AG09319 (cell line): Measurements from ENCODE around the gene HTR2B.
A peak's percentile ranks its signal among the peaks of the same experiment; 100 is the strongest.

Source experiments
- DNase-seq: peaks from one replicate; pipeline ENCODE4 v3.0.0-alpha.2; 2010; ENCODE audit warnings: low read depth; ENCODE audit errors: extremely low read depth
- CTCF ChIP-seq: IDR thresholded peaks from 2 replicates; pipeline ENCODE4 v1.5.1; 2011; ENCODE audit warnings: low read depth, mild to moderate bottlenecking, inconsistent platforms, low read length, moderate library complexity

HTR2B gene

GRCh38 chr2:231167745-231168459, 43.1 kb upstream of the HTR2B start:
- no peak for DNase-seq
- TF ChIP-seq CTCF, result no peak

GRCh38 chr2:231163414-231164095, 38.7 kb upstream of the HTR2B start:
- DNase-seq, result no peak
- TF ChIP-seq CTCF, result no peak

DNA sequence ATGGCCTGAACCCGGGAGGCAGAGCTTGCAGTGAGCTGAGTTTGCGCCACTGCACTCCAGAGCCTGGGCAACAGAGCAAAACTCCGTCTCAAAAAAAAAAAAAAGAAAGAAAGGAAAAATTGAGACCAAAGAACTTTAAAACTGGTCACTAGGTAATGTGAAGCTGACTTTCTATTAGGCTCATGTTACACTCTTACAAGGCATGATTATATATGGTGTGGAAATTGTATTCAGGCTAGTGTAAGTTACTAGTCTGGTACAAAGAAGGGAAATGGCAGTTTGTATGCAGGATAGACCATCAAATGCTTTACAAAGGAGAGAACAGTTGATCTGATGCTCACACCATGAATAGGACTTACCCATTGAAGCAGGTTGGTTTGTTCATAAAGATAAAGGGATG, 38.2 kb upstream of the HTR2B start:
- no peak for DNase-seq
- TF ChIP-seq CTCF, result no peak

DNA sequence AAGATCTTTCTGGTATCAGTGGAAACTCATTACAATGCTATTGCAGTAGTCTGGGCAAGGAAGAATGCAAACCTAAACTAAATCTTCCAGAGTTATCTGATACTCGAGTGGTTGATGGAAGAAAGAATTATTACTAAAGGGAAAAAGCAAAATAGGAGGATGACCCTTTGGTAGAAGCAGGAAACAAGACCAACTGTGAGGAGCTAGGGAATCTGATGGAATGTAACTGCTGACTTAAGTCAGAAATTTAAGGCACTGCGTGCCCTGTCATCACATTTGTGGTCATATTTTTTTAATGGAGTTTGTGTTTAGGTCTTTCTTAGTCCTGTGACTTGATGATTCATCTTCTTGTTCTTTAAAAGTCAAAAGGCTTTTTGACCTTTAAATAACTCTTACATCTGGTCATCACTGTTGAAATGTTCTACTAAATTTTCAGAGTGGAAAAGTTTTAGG, 37.1 kb upstream of the HTR2B start:
- no peak for TF ChIP-seq CTCF
- DNase-seq, result peak; percentile 96

DNA sequence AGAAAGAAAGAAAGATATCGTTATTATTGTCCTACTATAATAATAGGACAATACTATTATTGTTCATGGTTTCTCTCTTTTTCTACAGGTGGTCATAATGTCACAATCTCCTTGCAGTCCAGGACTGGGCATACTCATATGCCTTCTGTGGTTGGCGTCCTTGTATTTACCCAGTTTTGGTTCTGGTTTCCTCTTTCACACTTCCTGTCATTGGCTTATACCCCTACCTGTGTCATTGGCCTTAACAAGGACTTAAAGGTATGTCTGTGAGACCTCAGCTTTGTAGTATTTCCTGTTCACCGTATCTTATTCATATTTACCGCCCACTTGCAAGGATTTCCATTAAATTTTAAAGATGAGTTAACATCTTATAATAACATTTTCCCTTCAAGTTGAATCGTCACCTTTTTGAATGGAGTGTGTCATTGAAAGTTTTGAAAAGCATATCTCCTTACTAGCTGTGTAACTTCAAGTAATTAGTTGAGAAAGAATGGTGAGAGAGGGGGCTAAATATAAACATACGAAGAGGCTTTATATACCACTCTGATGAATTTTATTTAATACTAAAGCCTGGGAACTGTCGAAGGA, 36.5 kb upstream of the HTR2B start:
- no peak for DNase-seq
- TF ChIP-seq CTCF, result no peak

- no peak for TF ChIP-seq CTCF
- no peak for DNase-seq
These were observed 35.9 kb upstream of the HTR2B start for GRCh38 chr2:231160701-231161100.

DNA sequence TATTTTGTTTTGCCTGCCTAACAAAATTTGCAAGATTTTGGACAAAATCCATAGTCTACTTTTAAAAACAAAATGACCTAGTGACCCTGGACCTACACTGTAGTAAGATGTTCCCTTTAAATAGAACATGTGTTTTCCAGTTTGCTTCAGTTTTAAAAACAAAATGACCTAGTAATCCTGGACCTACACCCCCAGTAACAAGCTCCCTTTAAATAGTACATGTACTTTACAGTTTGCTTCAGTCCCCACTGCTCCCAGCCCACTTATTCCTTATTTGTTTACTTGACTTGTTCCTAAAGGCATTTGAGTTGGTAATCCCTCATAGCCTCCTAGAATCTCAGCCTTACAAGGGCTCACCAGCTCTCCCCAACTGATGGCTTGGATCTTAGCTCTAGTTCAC, 34.5 kb upstream of the HTR2B start:
- no peak for DNase-seq
- TF ChIP-seq CTCF, result no peak
